ENCODE data around the gene PKD2. TPM values are rescaled to one million over a fixed set of nuclear protein-coding genes. Genes with fewer than 3 reads are reported as not detected.

PKD2 gene
- total RNA-seq, 1 experiment from 2014 or later: 38.4 TPM

DNA sequence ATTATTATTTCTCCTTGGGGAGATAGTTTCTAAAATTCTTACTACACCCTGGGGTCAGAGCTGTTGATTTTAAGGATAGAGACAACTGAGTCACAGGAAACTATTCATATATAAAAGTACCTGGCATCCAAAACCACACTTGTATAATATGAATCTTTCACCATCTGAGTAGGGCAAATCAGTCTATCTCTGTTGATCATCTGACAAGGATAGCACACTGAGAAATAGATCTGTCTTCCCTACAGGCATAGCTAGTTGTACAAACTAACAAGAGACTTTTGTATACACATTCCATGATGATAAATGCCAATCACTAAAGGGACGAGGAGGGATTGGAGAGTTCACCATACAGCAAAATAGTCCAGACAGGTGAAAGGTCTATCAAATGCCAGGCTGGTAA is 30.0 kb downstream of the PKD2 start:
- no peak overlapping the region for H2BK15ac ChIP-seq (ENCODE audit: low read depth, low read length)
- H3K4me1 ChIP-seq (ENCODE audit: insufficient read depth, low read length): no peaks in the 10 kb centered on the region
- no peak overlapping the region for H3K27ac ChIP-seq (ENCODE audit: insufficient read length, low read depth, low read length)
- Mint-ChIP-seq H3K27ac (no peak overlapping the region), H3K36me3 (ENCODE audit: insufficient read depth in 1 of 3, low read depth in 3 of 3) (peaks cover 12 to 52% (median 43%) of the 10 kb centered on the region in 3 experiments; a peak in 6 of 7 replicates), H3K4me3 (no peak overlapping the region), H3K9me3 (no peaks in the 10 kb centered on the region), H3K4me1 (no peaks in the 10 kb centered on the region), H3K27me3 (ENCODE audit: low read depth) (no peaks in the 10 kb centered on the region)
- no peak overlapping the region for H2AFZ ChIP-seq (ENCODE audit: low read length)
- H2AK5ac ChIP-seq (ENCODE audit: insufficient read length, low read length): no peak overlapping the region
- no peak overlapping the region for H3T11ph ChIP-seq (ENCODE audit: low read length)
- DNase-seq: no peak
- no peak overlapping the region for H4K91ac ChIP-seq (ENCODE audit: insufficient read length, low read depth, low read length)
- no peak overlapping the region for H3K4me2 ChIP-seq (ENCODE audit: insufficient read depth, insufficient read length, low read length)
- no peak overlapping the region for H4K5ac ChIP-seq (ENCODE audit: insufficient read length, low read depth, low read length)
- TF ChIP-seq, protein P1, sequence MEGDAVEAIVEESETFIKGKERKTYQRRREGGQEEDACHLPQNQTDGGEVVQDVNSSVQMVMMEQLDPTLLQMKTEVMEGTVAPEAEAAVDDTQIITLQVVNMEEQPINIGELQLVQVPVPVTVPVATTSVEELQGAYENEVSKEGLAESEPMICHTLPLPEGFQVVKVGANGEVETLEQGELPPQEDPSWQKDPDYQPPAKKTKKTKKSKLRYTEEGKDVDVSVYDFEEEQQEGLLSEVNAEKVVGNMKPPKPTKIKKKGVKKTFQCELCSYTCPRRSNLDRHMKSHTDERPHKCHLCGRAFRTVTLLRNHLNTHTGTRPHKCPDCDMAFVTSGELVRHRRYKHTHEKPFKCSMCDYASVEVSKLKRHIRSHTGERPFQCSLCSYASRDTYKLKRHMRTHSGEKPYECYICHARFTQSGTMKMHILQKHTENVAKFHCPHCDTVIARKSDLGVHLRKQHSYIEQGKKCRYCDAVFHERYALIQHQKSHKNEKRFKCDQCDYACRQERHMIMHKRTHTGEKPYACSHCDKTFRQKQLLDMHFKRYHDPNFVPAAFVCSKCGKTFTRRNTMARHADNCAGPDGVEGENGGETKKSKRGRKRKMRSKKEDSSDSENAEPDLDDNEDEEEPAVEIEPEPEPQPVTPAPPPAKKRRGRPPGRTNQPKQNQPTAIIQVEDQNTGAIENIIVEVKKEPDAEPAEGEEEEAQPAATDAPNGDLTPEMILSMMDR (conservative IDR thresholded peaks at IDR 0.05): no peak
- no peaks in the 10 kb centered on the region for H3K79me1 ChIP-seq (ENCODE audit: insufficient read depth, low read depth, low read length, poor library complexity, severe bottlenecking)
- no peak overlapping the region for H2BK20ac ChIP-seq (ENCODE audit: low read depth, low read length, poor library complexity, severe bottlenecking)
- H3K9me3 ChIP-seq (ENCODE audit: control insufficient read depth, low read depth, low read length): no peaks in the 10 kb centered on the region
- H3K27me3 ChIP-seq (ENCODE audit: insufficient read depth, low read length): no peaks in the 10 kb centered on the region
- no peaks in the 10 kb centered on the region for H3K23me2 ChIP-seq (ENCODE audit: insufficient read length, low read depth, low read length, poor library complexity, severe bottlenecking)
- no CpG with 5 or more reads among the region's 1 CpG for WGBS (ENCODE audit: extremely low coverage, insufficient read length, low lambda C conversion rate)
- H2BK120ac ChIP-seq (ENCODE audit: low read depth, low read length, poor library complexity, severe bottlenecking): no peak overlapping the region
- no peak overlapping the region for H2BK12ac ChIP-seq (ENCODE audit: insufficient read length, low read depth, low read length)
- no peak overlapping the region for H4K8ac ChIP-seq (replicated peaks; ENCODE audit: insufficient read length, low read depth, low read length)
- H4K20me1 ChIP-seq (ENCODE audit: control insufficient read depth, insufficient read depth, insufficient read length): no peaks in the 10 kb centered on the region
- no peak overlapping the region for H3K18ac ChIP-seq (ENCODE audit: insufficient read length, low read depth, low read length)
- H3K56ac ChIP-seq (ENCODE audit: insufficient read length, low read depth, low read length): no peak overlapping the region
- H3K79me2 ChIP-seq (ENCODE audit: insufficient read depth, low read length): no peaks in the 10 kb centered on the region
- no peak overlapping the region for H3K23ac ChIP-seq (ENCODE audit: insufficient read length, low read depth, low read length)
- H3K4ac ChIP-seq (ENCODE audit: low read depth, low read length): no peak overlapping the region
- no peak overlapping the region for H3K9ac ChIP-seq (ENCODE audit: extremely low read depth, insufficient read length, low read length)
- no peak overlapping the region for H2BK5ac ChIP-seq (ENCODE audit: insufficient read length, low read length)
- no peak overlapping the region for H3K14ac ChIP-seq (ENCODE audit: insufficient read depth, low read length)
